IPS-18a (cell line): ENCODE measurements around the gene PRKCQ.

Source experiments
- H3K27ac ChIP-seq: one replicate; pipeline ENCODE4 v1.5.1; 2013; ENCODE audit warnings: low read length
- H3K27me3 ChIP-seq: one replicate; pipeline ENCODE4 v1.6.1; 2013; ENCODE audit warnings: mild to moderate bottlenecking, low read length; ENCODE audit not compliant: control insufficient read depth, insufficient read depth
- H3K36me3 ChIP-seq: one replicate; pipeline ENCODE4 v1.6.1; 2013; ENCODE audit warnings: low read depth, low read length; ENCODE audit not compliant: control insufficient read depth
- H3K4me1 ChIP-seq: one replicate; pipeline ENCODE4 v1.6.1; 2013; ENCODE audit warnings: low read depth, low read length; ENCODE audit not compliant: control insufficient read depth
- H3K4me3 ChIP-seq: one replicate; pipeline ENCODE4 v1.5.1; 2013; ENCODE audit warnings: low read length
- H3K9ac ChIP-seq: one replicate; pipeline ENCODE4 v1.6.1; 2013; ENCODE audit warnings: mild to moderate bottlenecking, low read length, moderate library complexity
- H3K9me3 ChIP-seq: one replicate; pipeline ENCODE4 v1.6.1; 2013; ENCODE audit warnings: low read depth, low read length; ENCODE audit not compliant: control insufficient read depth

PRKCQ gene

DNA sequence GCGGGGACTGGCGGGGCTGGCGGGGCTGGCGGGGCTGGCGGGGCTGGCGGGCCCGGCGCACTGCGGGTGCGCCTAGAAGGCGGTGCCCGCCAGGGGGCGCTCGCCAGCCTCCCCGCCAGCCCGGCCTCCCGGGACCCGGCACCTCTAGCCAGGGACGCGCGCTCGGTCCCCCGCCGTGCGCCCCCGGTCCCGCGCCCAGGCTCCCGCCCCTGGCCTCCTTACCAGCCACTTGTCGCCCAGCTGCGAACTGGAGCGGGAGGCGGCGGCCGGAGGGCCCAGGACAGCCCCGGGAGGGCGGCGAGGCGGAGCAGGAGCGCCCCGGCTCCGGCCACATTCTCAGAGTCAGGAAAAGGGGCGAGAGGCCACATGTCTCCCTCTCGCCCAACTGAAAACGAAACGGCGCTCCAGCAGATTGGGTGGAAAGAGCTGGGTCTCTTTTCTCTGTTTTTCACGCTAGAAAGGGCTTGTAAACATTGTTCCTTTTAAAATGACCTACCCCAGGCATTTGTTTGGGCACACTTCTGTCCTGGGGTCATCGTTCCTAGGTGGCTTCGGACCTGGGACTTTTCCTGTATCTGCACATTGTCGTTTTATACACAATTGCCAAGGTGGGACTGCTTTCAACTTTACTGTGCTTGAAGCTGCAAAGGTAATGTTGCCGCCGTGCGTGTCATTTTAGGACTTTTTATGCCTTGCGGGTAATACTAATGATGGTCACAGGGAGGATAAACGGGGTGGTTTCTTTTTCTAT, 378 bp upstream of the PRKCQ start:
- peaks cover 28% of the 10 kb centered on the region for H3K4me1 ChIP-seq
- peaks cover 23% of the 10 kb centered on the region for H3K27me3 ChIP-seq
- no peak overlapping the region for H3K27ac ChIP-seq
- no peaks in the 10 kb centered on the region for H3K9me3 ChIP-seq
- H3K9ac ChIP-seq = peak overlapping the region; percentile 82
- peaks cover 10% of the 10 kb centered on the region for H3K36me3 ChIP-seq
- H3K4me3 ChIP-seq = peak overlapping the region; percentile 91

- Histone ChIP-seq H3K9ac (peak overlapping the region; percentile 54), H3K4me3 (peak overlapping the region; percentile 75), H3K36me3 (peaks cover 4% of the 10 kb centered on the region), H3K27me3 (peaks cover 23% of the 10 kb centered on the region), H3K27ac (no peak overlapping the region), H3K4me1 (peaks cover 28% of the 10 kb centered on the region), H3K9me3 (no peaks in the 10 kb centered on the region)
Measured at GRCh38 chr10:6579183-6579903, 733 bp downstream of the PRKCQ start.

GRCh38 chr10:6578795-6579182, 1.3 kb downstream of the PRKCQ start:
- no peaks in the 10 kb centered on the region for H3K36me3 ChIP-seq
- no peaks in the 10 kb centered on the region for H3K9me3 ChIP-seq
- no peak overlapping the region for H3K9ac ChIP-seq
- peaks cover 28% of the 10 kb centered on the region for H3K4me1 ChIP-seq
- no peak overlapping the region for H3K27ac ChIP-seq
- peak overlapping the region; percentile 75 for H3K4me3 ChIP-seq
- peaks cover 23% of the 10 kb centered on the region for H3K27me3 ChIP-seq

- peaks cover 28% of the 10 kb centered on the region for H3K4me1 ChIP-seq
- peaks cover 23% of the 10 kb centered on the region for H3K27me3 ChIP-seq
- H3K9me3 ChIP-seq = no peaks in the 10 kb centered on the region
- H3K36me3 ChIP-seq = no peaks in the 10 kb centered on the region
- H3K9ac ChIP-seq = no peak overlapping the region
- no peak overlapping the region for H3K27ac ChIP-seq
- peak overlapping the region; percentile 28 for H3K4me3 ChIP-seq
Measured at GRCh38 chr10:6578251-6578771, 1.8 kb downstream of the PRKCQ start.

- Histone ChIP-seq H3K27ac (no peak overlapping the region), H3K36me3 (no peaks in the 10 kb centered on the region), H3K4me1 (peaks cover 23% of the 10 kb centered on the region), H3K9me3 (no peaks in the 10 kb centered on the region), H3K27me3 (peaks cover 23% of the 10 kb centered on the region), H3K4me3 (no peak overlapping the region), H3K9ac (no peak overlapping the region)
Measured at GRCh38 chr10:6576326-6576725, 3.8 kb downstream of the PRKCQ start.

DNA sequence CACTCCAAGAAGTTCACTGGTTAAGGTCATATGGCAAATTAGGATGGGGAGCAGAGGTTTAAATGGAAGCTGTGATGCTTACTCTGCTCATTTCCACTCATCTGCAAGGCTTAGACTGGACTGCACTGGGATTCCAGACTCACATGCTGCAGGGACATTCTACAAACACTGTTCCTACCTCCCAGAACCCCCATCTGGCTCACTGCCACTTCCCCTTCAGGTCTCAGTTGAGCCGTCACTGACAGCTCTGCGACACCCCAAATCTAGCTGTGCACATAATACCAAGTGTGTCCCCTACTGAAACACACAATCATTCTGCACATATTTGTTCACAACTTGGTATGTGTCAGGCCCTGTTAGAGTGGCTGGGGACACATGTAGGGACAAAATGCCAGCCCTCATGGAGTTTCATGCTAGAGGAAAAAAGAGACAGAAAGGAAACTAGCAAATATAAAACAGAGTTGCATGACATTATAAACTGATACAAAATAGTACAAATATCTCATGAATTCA, 5.4 kb downstream of the PRKCQ start:
- H3K27me3 ChIP-seq = peaks cover 22% of the 10 kb centered on the region
- no peaks in the 10 kb centered on the region for H3K9me3 ChIP-seq
- H3K4me1 ChIP-seq = peaks cover 18% of the 10 kb centered on the region
- no peak overlapping the region for H3K9ac ChIP-seq
- H3K4me3 ChIP-seq = no peak overlapping the region
- H3K36me3 ChIP-seq = no peaks in the 10 kb centered on the region
- no peak overlapping the region for H3K27ac ChIP-seq

DNA sequence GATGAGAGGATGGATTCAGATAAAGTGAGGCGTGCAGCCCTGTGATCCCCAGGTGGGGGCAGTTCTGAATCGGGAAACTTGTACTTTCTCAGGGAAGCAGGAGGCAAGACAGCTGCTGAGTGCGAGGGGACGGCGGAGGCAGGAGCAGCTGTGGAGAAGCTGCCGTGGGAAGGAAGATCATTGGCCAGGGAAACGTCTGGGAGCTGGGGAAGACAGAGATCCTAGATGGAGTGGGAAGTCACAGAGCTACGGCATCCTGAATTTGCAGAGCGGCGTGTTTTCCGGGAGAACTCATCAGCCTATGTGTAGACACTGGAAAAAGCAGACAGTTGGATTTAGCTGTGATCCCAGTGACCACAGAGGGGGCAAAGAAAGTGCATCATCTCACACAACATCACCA, 9.2 kb downstream of the PRKCQ start:
- Histone ChIP-seq H3K4me1 (no peaks in the 10 kb centered on the region), H3K9ac (no peak overlapping the region), H3K27ac (no peak overlapping the region), H3K4me3 (no peak overlapping the region), H3K9me3 (no peaks in the 10 kb centered on the region), H3K36me3 (no peaks in the 10 kb centered on the region), H3K27me3 (no peaks in the 10 kb centered on the region)

GRCh38 chr10:6569259-6569658, 10.8 kb downstream of the PRKCQ start:
- no peaks in the 10 kb centered on the region for H3K36me3 ChIP-seq

DNA sequence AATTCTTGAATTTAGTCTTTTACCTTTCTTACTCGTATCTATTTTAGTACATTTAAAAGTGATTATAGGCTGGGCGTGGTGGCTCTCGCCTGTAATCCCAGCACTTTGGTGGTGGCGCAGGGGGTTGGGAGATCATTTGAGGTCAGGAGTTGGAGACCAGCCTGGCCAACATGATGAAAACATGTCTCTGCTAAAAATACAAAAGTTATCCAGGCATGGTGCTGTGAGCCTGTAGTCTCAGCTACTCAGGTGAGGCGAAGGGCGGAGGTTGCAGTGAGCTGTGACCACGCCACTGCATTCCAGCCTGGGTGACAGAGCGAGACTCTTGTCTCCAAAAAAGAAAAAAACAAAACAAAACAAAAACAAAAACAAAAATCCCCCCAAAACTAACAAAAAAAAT, 12.2 kb downstream of the PRKCQ start:
- no peak overlapping the region for H3K4me3 ChIP-seq
- no peak overlapping the region for H3K9ac ChIP-seq
- no peak overlapping the region for H3K27ac ChIP-seq
- no peaks in the 10 kb centered on the region for H3K27me3 ChIP-seq
- H3K9me3 ChIP-seq = no peaks in the 10 kb centered on the region
- peaks cover 5% of the 10 kb centered on the region for H3K4me1 ChIP-seq
- H3K36me3 ChIP-seq = no peaks in the 10 kb centered on the region

More at GRCh38 chr10:6569259-6569658, 10.8 kb downstream of the PRKCQ start:
- Histone ChIP-seq H3K27me3 (no peaks in the 10 kb centered on the region), H3K9ac (no peak overlapping the region), H3K27ac (no peak overlapping the region), H3K4me1 (no peaks in the 10 kb centered on the region), H3K9me3 (no peaks in the 10 kb centered on the region), H3K4me3 (no peak overlapping the region)

DNA sequence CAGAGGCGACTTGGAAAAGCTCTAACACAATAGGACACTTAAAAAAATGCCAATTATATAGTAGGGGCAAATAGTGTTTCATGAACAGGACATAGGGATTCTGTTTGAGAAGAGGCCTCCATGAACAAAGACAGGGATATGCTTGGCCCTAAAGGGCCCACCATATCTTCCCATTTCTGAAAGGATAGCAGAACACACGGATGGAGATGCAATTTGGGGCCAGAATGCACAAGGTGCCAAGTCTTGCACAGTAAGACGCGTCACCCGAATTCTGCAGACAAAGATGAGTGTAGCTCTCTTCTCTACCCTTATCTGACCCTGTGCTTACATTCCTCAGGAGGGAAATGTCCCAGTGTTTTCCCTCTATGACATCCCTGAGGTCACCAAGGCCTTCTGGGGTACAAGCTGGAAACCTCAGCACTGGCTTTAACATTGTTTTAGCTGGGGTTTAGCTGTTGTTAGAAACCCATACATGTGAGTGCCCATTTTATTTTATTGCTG, 12.8 kb downstream of the PRKCQ start:
- Histone ChIP-seq H3K27ac (no peak overlapping the region), H3K4me3 (no peak overlapping the region), H3K27me3 (no peaks in the 10 kb centered on the region), H3K9me3 (no peaks in the 10 kb centered on the region), H3K4me1 (peaks cover 6% of the 10 kb centered on the region), H3K36me3 (no peaks in the 10 kb centered on the region), H3K9ac (no peak overlapping the region)

DNA sequence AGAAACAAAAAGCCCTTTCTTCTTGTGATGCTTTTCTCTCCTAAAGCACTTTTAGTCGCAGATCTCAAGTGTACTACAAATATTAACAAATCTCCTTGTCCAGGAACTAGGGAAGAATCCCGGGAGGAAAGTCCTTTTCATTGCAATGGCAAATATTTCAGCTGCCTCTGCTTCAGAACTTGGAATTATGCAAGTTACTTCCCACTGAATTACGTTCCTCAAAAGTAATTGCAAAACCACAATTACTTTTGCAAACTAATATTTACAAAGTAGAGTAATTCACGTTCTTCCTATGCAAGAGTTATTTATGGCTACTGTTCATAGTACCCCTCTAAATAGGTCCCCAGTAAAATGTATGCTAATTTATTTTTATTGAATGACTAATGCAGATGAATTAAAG, 14.5 kb downstream of the PRKCQ start:
- Histone ChIP-seq H3K36me3 (no peaks in the 10 kb centered on the region), H3K4me3 (no peak overlapping the region), H3K4me1 (peaks cover 6% of the 10 kb centered on the region), H3K27me3 (no peaks in the 10 kb centered on the region), H3K27ac (no peak overlapping the region), H3K9ac (no peak overlapping the region), H3K9me3 (no peaks in the 10 kb centered on the region)
